ENCODE data around the gene ISX.

ISX gene

DNA sequence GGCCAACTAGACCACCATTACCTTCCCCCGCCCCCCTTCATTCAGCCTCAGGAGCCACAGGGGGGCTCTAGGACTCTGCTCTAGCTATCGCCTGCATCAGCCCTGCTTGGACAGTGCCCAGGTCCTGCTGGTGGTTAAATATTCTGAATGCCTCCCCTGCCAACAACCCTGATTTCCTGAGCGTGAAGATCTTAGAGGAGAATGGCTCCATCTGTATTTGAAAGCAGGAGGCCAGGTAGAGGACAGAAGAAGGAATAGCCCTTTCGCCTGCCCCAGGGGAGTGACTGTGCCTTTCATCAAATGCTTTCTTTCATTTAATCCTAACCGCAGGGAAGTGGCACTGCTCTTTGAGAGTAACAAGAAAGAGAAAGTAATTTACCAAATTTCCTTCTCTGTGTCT, 69.2 kb downstream of the ISX start:
- DNase-seq (ENCODE audit: low read depth): no peak
- TF ChIP-seq, protein P1, sequence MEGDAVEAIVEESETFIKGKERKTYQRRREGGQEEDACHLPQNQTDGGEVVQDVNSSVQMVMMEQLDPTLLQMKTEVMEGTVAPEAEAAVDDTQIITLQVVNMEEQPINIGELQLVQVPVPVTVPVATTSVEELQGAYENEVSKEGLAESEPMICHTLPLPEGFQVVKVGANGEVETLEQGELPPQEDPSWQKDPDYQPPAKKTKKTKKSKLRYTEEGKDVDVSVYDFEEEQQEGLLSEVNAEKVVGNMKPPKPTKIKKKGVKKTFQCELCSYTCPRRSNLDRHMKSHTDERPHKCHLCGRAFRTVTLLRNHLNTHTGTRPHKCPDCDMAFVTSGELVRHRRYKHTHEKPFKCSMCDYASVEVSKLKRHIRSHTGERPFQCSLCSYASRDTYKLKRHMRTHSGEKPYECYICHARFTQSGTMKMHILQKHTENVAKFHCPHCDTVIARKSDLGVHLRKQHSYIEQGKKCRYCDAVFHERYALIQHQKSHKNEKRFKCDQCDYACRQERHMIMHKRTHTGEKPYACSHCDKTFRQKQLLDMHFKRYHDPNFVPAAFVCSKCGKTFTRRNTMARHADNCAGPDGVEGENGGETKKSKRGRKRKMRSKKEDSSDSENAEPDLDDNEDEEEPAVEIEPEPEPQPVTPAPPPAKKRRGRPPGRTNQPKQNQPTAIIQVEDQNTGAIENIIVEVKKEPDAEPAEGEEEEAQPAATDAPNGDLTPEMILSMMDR (conservative IDR thresholded peaks at IDR 0.05; ENCODE audit: control insufficient read depth, insufficient read depth, low read depth, low read length): no peak

More for the DNA sequence above, 69.2 kb downstream of the ISX start:
- H3K4me3 ChIP-seq (ENCODE audit: control insufficient read depth, low read depth, low read length): no peak overlapping the region
